CD14-positive monocyte (primary cell): ENCODE data around the gene PRORP. TPM values are rescaled to one million over a fixed set of nuclear protein-coding genes. Genes with fewer than 3 reads are reported as not detected.

Experiments used
- DNase-seq, 3 donors: peaks; one replicate each; pipeline ENCODE4 v3.0.0-alpha.2; 2011 to 2022
- H2AFZ ChIP-seq: 2 replicates; pipeline ENCODE4 v1.6.0; 2012; ENCODE audit warnings: mild to moderate bottlenecking, low read depth, low read length, inconsistent platforms; ENCODE audit not compliant: insufficient read depth, poor library complexity, severe bottlenecking
- H3K27ac ChIP-seq, 2 donors: 1 replicate in 1 of 2; 2 replicates in 1 of 2; pipeline ENCODE4 v1.5.1; 2012 to 2013; ENCODE audit warnings: low read length in 2 of 2, control low read depth in 1 of 2, inconsistent platforms in 1 of 2, low read depth in 1 of 2, mild to moderate bottlenecking in 1 of 2
- H3K27me3 ChIP-seq, 2 donors: one replicate each; pipeline versions ENCODE4 v1.6.0 to v1.6.1; 2011 to 2013; ENCODE audit warnings: low read length in 2 of 2; ENCODE audit not compliant: control insufficient read depth in 2 of 2, insufficient read depth in 2 of 2
- H3K36me3 ChIP-seq, 2 donors: replicated peaks in 1 of 2; 1 replicate in 1 of 2; 2 replicates in 1 of 2; pipeline versions ENCODE4 v1.5.1 to v1.6.1; 2012 to 2013; ENCODE audit warnings: low read length in 2 of 2, control low read depth in 1 of 2, inconsistent platforms in 1 of 2, mild to moderate bottlenecking in 1 of 2; ENCODE audit not compliant: insufficient read depth in 2 of 2, control insufficient read depth in 1 of 2
- H3K4me1 ChIP-seq, 2 donors: 1 replicate in 1 of 2; 2 replicates in 1 of 2; pipeline versions ENCODE4 v1.5.1 to v1.6.1; 2012 to 2013; ENCODE audit warnings: low read length in 2 of 2, control low read depth in 1 of 2, inconsistent platforms in 1 of 2, mild to moderate bottlenecking in 1 of 2, moderate library complexity in 1 of 2; ENCODE audit not compliant: insufficient read depth in 2 of 2, control insufficient read depth in 1 of 2
- H3K4me2 ChIP-seq: replicated peaks from 2 replicates; pipeline ENCODE3; 2012; ENCODE audit warnings: low read length, moderate library complexity, mild to moderate bottlenecking; ENCODE audit not compliant: poor library complexity, severe bottlenecking; ENCODE audit errors: extremely low read depth
- H3K4me3 ChIP-seq, 3 experiments: fragments of 200-600 bp in 1 of 3; sonication (generic) in 1 of 3; replicated peaks in 1 of 3; 1 replicate in 2 of 3; 2 replicates in 1 of 3; pipeline ENCODE4 v1.5.1; 2011 to 2013; ENCODE audit warnings: low read length in 3 of 3, mild to moderate bottlenecking in 3 of 3, control low read depth in 2 of 3, low read depth in 2 of 3, inconsistent platforms in 1 of 3, moderate library complexity in 1 of 3
- H3K79me2 ChIP-seq: 2 replicates; pipeline ENCODE4 v1.6.0; 2012; ENCODE audit warnings: mild to moderate bottlenecking, control low read depth, inconsistent platforms, low read length, moderate library complexity; ENCODE audit not compliant: insufficient read depth
- H3K9ac ChIP-seq: 2 replicates; pipeline ENCODE4 v1.6.0; 2017; ENCODE audit warnings: low read length, mild to moderate bottlenecking; ENCODE audit not compliant: insufficient read depth, poor library complexity, severe bottlenecking
- H3K9me3 ChIP-seq, 2 donors: replicated peaks in 1 of 2; 1 replicate in 1 of 2; 2 replicates in 1 of 2; pipeline versions ENCODE4 v1.5.1 to v1.6.1; 2012 to 2013; ENCODE audit warnings: low read length in 2 of 2, control low read depth in 1 of 2; ENCODE audit not compliant: control insufficient read depth in 1 of 2, insufficient read depth in 1 of 2
- H4K20me1 ChIP-seq: 2 replicates; pipeline ENCODE4 v1.6.0; 2012; ENCODE audit warnings: mild to moderate bottlenecking, low read length, control low read depth, moderate library complexity; ENCODE audit not compliant: insufficient read depth
- H3K27ac Mint-ChIP-seq, 7 donors: one replicate each; pipeline ENCODE4 v1.8.0; 2020; ENCODE audit warnings: mild to moderate bottlenecking in 7 of 7, mixed read lengths in 7 of 7, moderate library complexity in 6 of 7, inconsistent platforms in 2 of 7
- H3K27me3 Mint-ChIP-seq, 3 donors: one replicate each; pipeline ENCODE4 v1.8.0; 2021 to 2022; ENCODE audit warnings: low read depth in 3 of 3, mild to moderate bottlenecking in 3 of 3, mixed read lengths in 3 of 3, moderate library complexity in 3 of 3, inconsistent platforms in 1 of 3
- H3K36me3 Mint-ChIP-seq, 2 donors: one replicate each; pipeline ENCODE4 v1.8.0; 2020; ENCODE audit warnings: mixed read lengths in 2 of 2, inconsistent platforms in 1 of 2, mild to moderate bottlenecking in 1 of 2
- H3K4me1 Mint-ChIP-seq: one replicate; pipeline ENCODE4 v1.8.0; 2020; ENCODE audit warnings: mild to moderate bottlenecking, mixed read lengths
- H3K4me3 Mint-ChIP-seq, 2 donors: one replicate each; pipeline ENCODE4 v1.8.0; 2020; ENCODE audit warnings: mild to moderate bottlenecking in 2 of 2, mixed read lengths in 2 of 2, moderate library complexity in 1 of 2
- H3K9me3 Mint-ChIP-seq, 7 donors: one replicate each; pipeline ENCODE4 v1.8.0; 2020 to 2022; ENCODE audit warnings: mixed read lengths in 7 of 7, mild to moderate bottlenecking in 6 of 7, moderate library complexity in 6 of 7, inconsistent platforms in 2 of 7
- CTCF ChIP-seq: fragments of 200-600 bp; IDR thresholded peaks from one replicate; pipeline ENCODE4 v1.8.0; 2022; ENCODE audit warnings: antibody characterized with exemption, mild to moderate bottlenecking
- WGBS: methylation state at CpG from one replicate; pipeline ENCODE4 v1.1.5; 2013; ENCODE audit warnings: missing lambda C conversion rate; ENCODE audit not compliant: insufficient coverage; 5-methylcytosine and 5-hydroxymethylcytosine counted together
- intact Hi-C, 2 donors: fragments of 100-400 bp; cut with micrococcal nuclease; formaldehyde crosslinking; loops; one replicate each; pipeline versions ENCODE4 v1.15.0 to v1.15.1; 2023
- polyA plus RNA-seq, 3 donors: library from polyadenylated mRNA; depleted of rRNA in 1 of 3; unstranded in 2 of 3; stranded (reverse) in 1 of 3; fragments of 300-500 nt in 2 of 3; fragments of >200 nt in 1 of 3; fragmentation: Illumina TruSeq in 2 of 3; gene quantifications; 1 replicate in 2 of 3; 2 replicates in 1 of 3; pipeline ENCODE4 v1.2.3, GENCODE V29; 2012 to 2021

Gene PRORP
- polyA plus RNA-seq, 3 donors, result 10.7 to 22.2 (median 17.9) TPM

GRCh38 chr14:35083530-35084150 lies 38.7 kb upstream of the PRORP start:
- peaks cover 0 to 2% (median 0%) of the 10 kb centered on the region in 3 donors for H3K27me3 Mint-ChIP-seq

GRCh38 chr14:35085441-35085840 lies 36.9 kb upstream of the PRORP start:
- Histone ChIP-seq H3K9ac (no peak overlapping the region), H3K79me2 (no peaks in the 10 kb centered on the region), H2AFZ (no peak overlapping the region), H3K4me3 (no peak overlapping the region), H3K27me3 (no peaks in the 10 kb centered on the region), H3K4me1 (no peaks in the 10 kb centered on the region), H3K27ac (no peak overlapping the region), H3K4me2 (no peak overlapping the region), H3K9me3 (no peaks in the 10 kb centered on the region), H3K36me3 (peaks cover 71 to 96% of the 10 kb centered on the region in 2 donors), H4K20me1 (no peaks in the 10 kb centered on the region)
- no peaks in the 10 kb centered on the region for H3K9me3 Mint-ChIP-seq
- intact Hi-C loops, result no loop called here
- no peak for DNase-seq
- H3K36me3 Mint-ChIP-seq, result peaks cover 60 to 85% of the 10 kb centered on the region in 2 donors
- no peaks in the 10 kb centered on the region for H3K4me1 Mint-ChIP-seq
- TF ChIP-seq CTCF, result no peak
- no peak overlapping the region for H3K4me3 Mint-ChIP-seq
- H3K27ac Mint-ChIP-seq, result peak overlapping the region in 2 of 7 donors; percentile 12 to 56
- no CpG with 5 or more reads among the region's 2 CpGs for WGBS
- peaks cover 0 to 2% (median 0%) of the 10 kb centered on the region in 3 donors for H3K27me3 Mint-ChIP-seq

More at GRCh38 chr14:35083530-35084150, 38.7 kb upstream of the PRORP start:
- Histone ChIP-seq H4K20me1 (no peaks in the 10 kb centered on the region), H3K4me3 (no peak overlapping the region), H3K27ac (no peak overlapping the region), H2AFZ (no peak overlapping the region), H3K79me2 (no peaks in the 10 kb centered on the region), H3K9me3 (no peaks in the 10 kb centered on the region), H3K4me1 (no peaks in the 10 kb centered on the region), H3K9ac (no peak overlapping the region), H3K4me2 (no peak overlapping the region), H3K36me3 (peaks cover 57 to 96% of the 10 kb centered on the region in 2 donors), H3K27me3 (no peaks in the 10 kb centered on the region)
- H3K4me1 Mint-ChIP-seq, result no peaks in the 10 kb centered on the region
- WGBS, result 100% methylated on average over 3 of the region's 8 CpGs
- DNase-seq, result no peak
- no peaks in the 10 kb centered on the region for H3K9me3 Mint-ChIP-seq
- TF ChIP-seq CTCF, result no peak
- peak overlapping the region in 4 of 7 donors; percentile 30 to 87 (median 74) for H3K27ac Mint-ChIP-seq
- intact Hi-C loops, result no loop called here
- no peak overlapping the region for H3K4me3 Mint-ChIP-seq
- peaks cover 52 to 77% of the 10 kb centered on the region in 2 donors for H3K36me3 Mint-ChIP-seq
